ENCODE measurements around the gene MACROD1. TPM values are rescaled to one million over a fixed set of nuclear protein-coding genes. Genes with fewer than 3 reads are reported as not detected.
A peak's percentile ranks its signal among the peaks of the same experiment; 100 is the strongest.

The MACROD1 gene
- total RNA-seq, 1 donor from 2014 or later, result 27.8 TPM

DNA sequence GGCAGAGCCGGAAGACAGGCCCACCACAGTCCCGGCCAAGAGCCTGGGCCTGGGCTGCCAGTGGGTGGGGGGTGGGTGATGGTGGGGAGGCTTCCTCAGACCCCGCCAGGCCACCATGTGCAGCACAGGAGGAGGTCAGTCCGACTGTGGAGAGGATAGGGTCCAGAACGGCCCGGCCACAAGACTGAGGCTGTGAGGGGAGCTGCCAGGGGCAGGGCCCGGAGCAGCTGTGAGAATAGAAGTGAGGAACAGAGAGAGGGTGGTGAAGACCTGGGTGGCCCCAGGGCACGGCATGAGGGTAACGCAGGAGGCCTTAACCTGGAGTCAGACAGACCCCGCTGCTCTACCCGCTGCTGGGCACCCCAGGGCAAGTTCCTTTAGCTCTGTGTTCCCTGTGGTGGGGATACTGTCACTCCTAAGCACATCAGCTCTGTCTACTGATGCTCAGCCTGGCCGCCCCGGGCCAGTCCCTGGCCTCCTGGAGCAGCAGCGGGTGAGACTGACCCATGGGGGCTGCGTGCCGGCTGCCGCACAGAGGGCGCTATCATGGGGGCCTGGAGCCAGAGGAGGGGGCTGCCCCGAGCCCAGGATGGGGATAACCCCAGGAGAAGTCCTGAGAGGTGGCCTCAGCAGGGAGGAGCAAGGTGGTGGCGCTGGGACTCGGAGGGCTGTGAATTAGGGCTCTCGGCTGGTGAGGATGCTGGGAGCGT, 42.3 kb upstream of the MACROD1 start:
- DNase-seq (ENCODE audit: low read depth), result no peak
- no peak overlapping the region for H3K4me3 ChIP-seq (ENCODE audit: low read depth, low read length)
- TF ChIP-seq, protein P1, sequence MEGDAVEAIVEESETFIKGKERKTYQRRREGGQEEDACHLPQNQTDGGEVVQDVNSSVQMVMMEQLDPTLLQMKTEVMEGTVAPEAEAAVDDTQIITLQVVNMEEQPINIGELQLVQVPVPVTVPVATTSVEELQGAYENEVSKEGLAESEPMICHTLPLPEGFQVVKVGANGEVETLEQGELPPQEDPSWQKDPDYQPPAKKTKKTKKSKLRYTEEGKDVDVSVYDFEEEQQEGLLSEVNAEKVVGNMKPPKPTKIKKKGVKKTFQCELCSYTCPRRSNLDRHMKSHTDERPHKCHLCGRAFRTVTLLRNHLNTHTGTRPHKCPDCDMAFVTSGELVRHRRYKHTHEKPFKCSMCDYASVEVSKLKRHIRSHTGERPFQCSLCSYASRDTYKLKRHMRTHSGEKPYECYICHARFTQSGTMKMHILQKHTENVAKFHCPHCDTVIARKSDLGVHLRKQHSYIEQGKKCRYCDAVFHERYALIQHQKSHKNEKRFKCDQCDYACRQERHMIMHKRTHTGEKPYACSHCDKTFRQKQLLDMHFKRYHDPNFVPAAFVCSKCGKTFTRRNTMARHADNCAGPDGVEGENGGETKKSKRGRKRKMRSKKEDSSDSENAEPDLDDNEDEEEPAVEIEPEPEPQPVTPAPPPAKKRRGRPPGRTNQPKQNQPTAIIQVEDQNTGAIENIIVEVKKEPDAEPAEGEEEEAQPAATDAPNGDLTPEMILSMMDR (conservative IDR thresholded peaks at IDR 0.05; ENCODE audit: low read depth, low read length), result no peak

DNA sequence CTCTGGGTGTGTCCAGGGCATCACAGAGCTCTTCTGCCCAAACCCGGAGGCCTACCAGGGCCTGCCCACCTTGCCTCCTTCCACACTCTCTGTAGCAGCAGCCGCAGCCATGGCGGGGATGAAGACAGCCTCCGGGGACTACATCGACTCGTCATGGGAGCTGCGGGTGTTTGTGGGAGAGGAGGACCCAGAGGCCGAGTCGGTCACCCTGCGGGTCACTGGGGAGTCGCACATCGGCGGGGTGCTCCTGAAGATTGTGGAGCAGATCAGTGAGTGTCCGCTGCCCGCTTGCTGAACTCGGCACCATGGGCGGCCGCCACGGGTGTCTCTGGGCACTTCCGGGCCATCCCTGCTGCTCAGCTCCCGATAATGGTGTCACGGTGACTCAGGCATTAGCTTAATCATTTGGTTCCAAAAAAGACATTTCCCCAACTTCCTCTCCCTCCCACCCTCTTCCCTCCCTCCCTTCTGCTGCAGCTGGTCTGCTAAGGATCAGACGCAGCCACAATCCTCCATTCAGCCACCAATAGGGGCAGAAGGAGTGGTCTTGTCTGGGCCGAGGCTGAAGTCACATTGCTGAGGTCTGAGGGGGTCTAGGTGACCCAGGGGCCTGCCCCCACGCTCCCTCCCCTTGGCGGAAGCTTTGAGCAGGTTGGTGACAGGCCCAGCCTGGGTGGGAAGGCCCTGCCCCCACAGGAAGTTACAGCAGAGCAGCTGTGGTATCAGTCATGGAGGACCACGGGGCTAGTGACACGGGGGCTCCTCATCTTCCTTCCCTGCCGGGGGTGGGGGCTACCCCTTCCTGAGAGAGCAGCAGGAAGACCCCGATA, 41.6 kb upstream of the MACROD1 start:
- TF ChIP-seq, protein P1 (conservative IDR thresholded peaks at IDR 0.05; ENCODE audit: low read depth, low read length), result no peak
- DNase-seq (ENCODE audit: low read depth), result no peak
- no peak overlapping the region for H3K4me3 ChIP-seq (ENCODE audit: low read depth, low read length)

DNA sequence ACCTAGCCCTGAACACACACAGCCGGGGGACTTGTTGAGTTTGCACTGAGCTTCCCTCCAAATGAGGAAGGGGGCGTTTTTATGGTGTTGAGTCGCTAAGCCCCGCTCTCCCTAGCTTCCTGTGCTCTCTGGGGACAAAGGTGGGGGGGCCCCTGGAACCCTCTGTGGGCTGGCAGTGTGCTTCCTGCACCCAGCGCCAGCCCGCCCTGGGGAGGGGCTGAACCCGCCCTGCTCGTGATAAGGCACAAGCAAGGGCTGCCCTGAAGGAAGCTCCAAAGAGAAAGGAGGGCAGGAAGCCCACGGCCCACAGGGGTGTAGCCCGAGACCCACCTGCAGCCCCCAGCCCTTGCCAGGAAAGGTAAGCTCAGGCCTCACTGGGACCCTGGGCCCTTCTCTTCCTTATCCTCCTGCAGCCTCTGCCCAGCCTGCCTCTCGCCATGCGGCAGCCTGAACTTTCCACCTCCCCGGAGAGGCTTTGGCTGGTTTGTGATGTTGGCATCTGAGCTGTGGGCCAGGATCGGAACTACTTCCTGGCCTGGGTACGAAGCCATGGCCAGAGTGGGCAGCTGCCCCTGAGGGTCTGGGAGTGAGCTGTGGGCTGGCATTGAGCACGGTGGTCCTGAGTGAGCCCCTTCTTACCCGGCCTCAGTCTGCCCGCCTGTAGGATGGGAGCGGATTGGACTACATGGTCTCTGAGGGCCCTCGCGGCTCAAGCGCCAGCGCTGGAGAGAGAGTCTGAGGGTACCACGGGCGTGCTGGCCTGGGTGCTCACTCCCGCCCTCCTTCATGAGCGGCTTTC, 40.7 kb upstream of the MACROD1 start, which contains the start of gene FERMT3:
TSS of gene FERMT3 (plus strand) at position 265 of the 799 bp plus-strand sequence. CDS start 644 bp downstream, outside the sequence.
- DNase-seq (ENCODE audit: low read depth), result no peak
- no peak within 1 kb of the TSS for H3K4me3 ChIP-seq (ENCODE audit: low read depth, low read length)
- TF ChIP-seq, protein P1 (conservative IDR thresholded peaks at IDR 0.05; ENCODE audit: low read depth, low read length), result no peak

DNA sequence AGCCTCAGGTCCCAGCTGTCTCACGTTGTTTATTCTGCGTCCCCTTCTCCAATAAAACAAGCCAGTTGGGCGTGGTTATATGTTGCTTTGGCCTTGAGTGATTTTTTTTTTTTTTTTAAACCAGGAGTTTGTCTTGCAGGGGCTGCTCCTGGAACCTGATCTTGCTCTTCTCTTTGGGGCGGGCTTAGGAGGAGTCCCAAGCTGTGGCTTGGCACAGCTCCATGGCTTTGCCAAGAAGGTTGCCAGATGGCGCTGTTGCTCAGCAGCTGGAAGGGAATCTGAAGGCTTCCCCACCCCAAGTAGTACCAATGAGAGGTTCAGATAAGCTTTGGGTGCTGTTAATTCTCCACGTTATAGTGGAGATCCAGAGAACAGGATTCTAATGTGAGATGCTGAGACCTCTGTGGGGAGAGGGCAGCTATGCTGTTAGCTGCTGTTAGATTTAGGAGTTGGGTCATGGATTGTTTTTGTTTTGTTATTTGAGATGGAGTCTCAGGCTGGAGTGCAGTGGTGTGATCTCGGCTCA, 38.6 kb upstream of the MACROD1 start:
- H3K4me3 ChIP-seq (ENCODE audit: low read depth, low read length), result no peak overlapping the region
- TF ChIP-seq, protein P1 (conservative IDR thresholded peaks at IDR 0.05; ENCODE audit: low read depth, low read length), result peak; percentile 82
- DNase-seq (ENCODE audit: low read depth), result no peak

DNA sequence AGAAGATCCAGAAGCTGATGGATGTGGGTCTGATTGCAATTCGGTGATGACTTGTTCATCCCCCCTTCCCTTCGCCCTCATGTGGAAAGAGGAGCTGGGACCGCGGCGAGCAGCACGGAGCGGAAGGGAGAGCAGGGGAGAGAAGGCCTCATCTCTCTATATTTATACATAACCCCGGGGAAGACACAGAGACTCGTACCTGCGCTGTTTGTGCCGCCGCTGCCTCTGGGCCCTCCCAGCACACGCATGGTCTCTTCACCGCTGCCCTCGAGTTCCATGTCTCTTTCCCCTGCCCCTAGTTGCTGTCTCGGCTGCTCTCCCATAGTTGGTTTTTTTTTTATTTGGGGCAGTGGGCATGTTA, 38.1 kb upstream of the MACROD1 start:
- no peak overlapping the region for H3K4me3 ChIP-seq (ENCODE audit: low read depth, low read length)
- TF ChIP-seq, protein P1 (conservative IDR thresholded peaks at IDR 0.05; ENCODE audit: low read depth, low read length), result no peak
- no peak for DNase-seq (ENCODE audit: low read depth)

DNA sequence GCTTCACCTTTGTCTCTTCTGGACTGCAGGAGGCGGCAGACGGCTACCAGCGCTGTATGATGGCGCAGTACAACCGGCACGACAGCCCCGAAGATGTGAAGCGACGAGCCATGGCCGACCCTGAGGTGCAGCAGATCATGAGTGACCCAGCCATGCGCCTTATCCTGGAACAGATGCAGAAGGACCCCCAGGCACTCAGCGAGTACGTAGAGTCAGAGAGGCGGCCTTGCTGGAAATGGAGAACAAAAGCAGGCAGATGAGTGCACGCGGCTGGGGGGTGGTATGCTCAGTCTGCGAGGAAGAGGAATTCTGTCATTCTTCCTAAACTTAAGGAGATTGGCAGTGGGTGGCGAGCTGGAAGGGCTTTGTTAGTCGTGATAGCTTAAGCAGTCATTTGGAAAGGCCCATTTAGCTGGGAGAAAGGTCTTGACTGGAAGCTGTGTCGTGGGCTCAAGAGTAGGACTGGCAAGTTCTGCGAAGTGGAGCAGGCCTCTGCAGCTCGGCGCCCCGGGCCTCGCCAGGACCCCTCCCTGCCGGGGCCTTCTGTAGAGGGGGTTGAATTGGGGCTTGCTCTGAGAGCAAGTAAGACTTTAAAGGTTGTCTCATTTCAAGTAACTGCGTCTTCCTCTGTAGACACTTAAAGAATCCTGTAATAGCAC, 37.6 kb upstream of the MACROD1 start:
- no peak overlapping the region for H3K4me3 ChIP-seq (ENCODE audit: low read depth, low read length)
- no peak for DNase-seq (ENCODE audit: low read depth)
- TF ChIP-seq, protein P1 (conservative IDR thresholded peaks at IDR 0.05; ENCODE audit: low read depth, low read length), result no peak

Data from epithelial cell of proximal tubule (primary cell).